ENCODE measurements around the gene SLC37A1.

Gene SLC37A1

DNA sequence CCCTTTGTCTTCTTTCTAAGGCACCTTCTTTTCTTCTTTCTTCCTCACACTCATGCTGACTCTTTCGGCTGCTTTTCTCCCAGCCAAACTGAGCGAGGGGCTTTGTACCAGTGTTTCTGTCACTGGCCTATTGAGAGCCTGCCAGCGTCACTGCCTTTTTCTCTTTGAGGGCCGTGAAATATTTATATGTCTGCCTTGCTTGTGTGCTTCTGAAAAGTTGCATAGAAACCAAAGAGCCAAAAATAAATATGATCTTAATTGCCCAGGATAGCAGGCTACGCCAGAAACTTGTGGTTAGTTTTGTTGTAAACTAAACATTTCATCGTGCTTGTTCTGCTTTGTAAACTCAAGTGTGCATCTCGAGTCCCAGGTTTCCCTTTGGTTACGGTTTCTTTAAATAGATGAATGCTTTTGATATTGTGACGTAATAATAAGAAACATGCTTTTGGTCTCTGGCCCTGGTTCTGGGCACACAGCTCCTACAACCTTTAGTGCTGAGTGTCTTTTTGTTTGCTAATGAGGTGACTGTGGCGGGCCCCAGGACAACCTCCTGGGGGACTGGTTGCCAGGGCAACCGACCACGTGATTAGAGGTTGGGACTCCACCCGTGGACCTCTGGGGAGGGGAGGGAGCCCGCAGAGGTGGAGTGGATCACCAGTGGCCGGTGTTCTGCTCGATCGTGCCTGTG is 10.8 kb downstream of the SLC37A1 start:
- TF ChIP-seq ZNF223 (tag by site-specific recombination; IDR thresholded peaks at IDR 0.05) = no peak
- no peak for TF ChIP-seq ZNF544 (tag by site-specific recombination; IDR thresholded peaks at IDR 0.05)
- TF ChIP-seq ZBTB21 (tag by site-specific recombination; IDR thresholded peaks at IDR 0.05) = peak; percentile 80
- no peak for TF ChIP-seq MYNN (tag by site-specific recombination; IDR thresholded peaks at IDR 0.05; ENCODE audit: borderline replicate concordance)
- peak; percentile 60; the same call in 1 of the 2 replicates for TF ChIP-seq GLIS1 (tag by site-specific recombination; IDR thresholded peaks at IDR 0.05)
- TF ChIP-seq WT1 (tag by site-specific recombination; IDR thresholded peaks at IDR 0.05) = no peak
- TF ChIP-seq, protein P1, sequence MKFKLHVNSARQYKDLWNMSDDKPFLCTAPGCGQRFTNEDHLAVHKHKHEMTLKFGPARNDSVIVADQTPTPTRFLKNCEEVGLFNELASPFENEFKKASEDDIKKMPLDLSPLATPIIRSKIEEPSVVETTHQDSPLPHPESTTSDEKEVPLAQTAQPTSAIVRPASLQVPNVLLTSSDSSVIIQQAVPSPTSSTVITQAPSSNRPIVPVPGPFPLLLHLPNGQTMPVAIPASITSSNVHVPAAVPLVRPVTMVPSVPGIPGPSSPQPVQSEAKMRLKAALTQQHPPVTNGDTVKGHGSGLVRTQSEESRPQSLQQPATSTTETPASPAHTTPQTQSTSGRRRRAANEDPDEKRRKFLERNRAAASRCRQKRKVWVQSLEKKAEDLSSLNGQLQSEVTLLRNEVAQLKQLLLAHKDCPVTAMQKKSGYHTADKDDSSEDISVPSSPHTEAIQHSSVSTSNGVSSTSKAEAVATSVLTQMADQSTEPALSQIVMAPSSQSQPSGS (tag by site-specific recombination; IDR thresholded peaks at IDR 0.05; ENCODE audit: low read depth) = peak; percentile 91
- TF ChIP-seq HOXA7 (CRISPR knock-in tag; IDR thresholded peaks at IDR 0.05; ENCODE audit: borderline replicate concordance) = no peak
- TF ChIP-seq ZNF629 (tag by site-specific recombination; IDR thresholded peaks at IDR 0.05) = peak; percentile 84
- no peak for TF ChIP-seq ZNF391 (tag by site-specific recombination; IDR thresholded peaks at IDR 0.05; ENCODE audit: borderline replicate concordance, low read depth)
- TF ChIP-seq, protein P2, sequence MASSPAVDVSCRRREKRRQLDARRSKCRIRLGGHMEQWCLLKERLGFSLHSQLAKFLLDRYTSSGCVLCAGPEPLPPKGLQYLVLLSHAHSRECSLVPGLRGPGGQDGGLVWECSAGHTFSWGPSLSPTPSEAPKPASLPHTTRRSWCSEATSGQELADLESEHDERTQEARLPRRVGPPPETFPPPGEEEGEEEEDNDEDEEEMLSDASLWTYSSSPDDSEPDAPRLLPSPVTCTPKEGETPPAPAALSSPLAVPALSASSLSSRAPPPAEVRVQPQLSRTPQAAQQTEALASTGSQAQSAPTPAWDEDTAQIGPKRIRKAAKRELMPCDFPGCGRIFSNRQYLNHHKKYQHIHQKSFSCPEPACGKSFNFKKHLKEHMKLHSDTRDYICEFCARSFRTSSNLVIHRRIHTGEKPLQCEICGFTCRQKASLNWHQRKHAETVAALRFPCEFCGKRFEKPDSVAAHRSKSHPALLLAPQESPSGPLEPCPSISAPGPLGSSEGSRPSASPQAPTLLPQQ (tag by site-specific recombination; IDR thresholded peaks at IDR 0.05) = peak; percentile 90
- TF ChIP-seq ZIC2 (tag by site-specific recombination; IDR thresholded peaks at IDR 0.05) = peak; percentile 20; the same call in 1 of the 2 replicates
- no peak for TF ChIP-seq ZNF792 (tag by site-specific recombination; IDR thresholded peaks at IDR 0.05)
- TF ChIP-seq FEZF1 (tag by site-specific recombination; IDR thresholded peaks at IDR 0.05) = peak; percentile 70
- ChIA-PET POLR2A (no interaction called here), CTCF (interaction anchor here (0.6 kb wide), 2 partner anchors 257 to 912 kb away, joined by 3 read pairs; no protein-coding TSS in a partner anchor)
- Histone ChIP-seq H3K4me3 (ENCODE audit: low read depth, low read length) (no peak overlapping the region), H3K9me3 (ENCODE audit: control insufficient read depth, insufficient read depth, low read depth, low read length) (no peaks in the 10 kb centered on the region), H3K36me3 (ENCODE audit: control insufficient read depth in 2 of 2, insufficient read depth in 1 of 2, low read length in 2 of 2) (peaks cover 0 to 8% of the 10 kb centered on the region in 2 experiments; a peak in 1 of 3 replicates), H3K27ac (ENCODE audit: extremely low read depth, low read depth, low read length) (peak overlapping the region; percentile 44; the same call in 1 of the 2 replicates), H3K4me1 (ENCODE audit: control insufficient read depth, insufficient read depth, low read length) (peaks cover 6% of the 10 kb centered on the region)

GRCh38 chr21:42525029-42525581 is 11.5 kb downstream of the SLC37A1 start:
- H3K27ac ChIP-seq (ENCODE audit: extremely low read depth, low read depth, low read length) = no peak overlapping the region
- no peak overlapping the region for H3K4me3 ChIP-seq (ENCODE audit: low read depth, low read length)
- no peaks in the 10 kb centered on the region for H3K9me3 ChIP-seq (ENCODE audit: control insufficient read depth, insufficient read depth, low read depth, low read length)
- peaks cover 6% of the 10 kb centered on the region for H3K4me1 ChIP-seq (ENCODE audit: control insufficient read depth, insufficient read depth, low read length)
- H3K36me3 ChIP-seq (ENCODE audit: control insufficient read depth in 2 of 2, insufficient read depth in 1 of 2, low read length in 2 of 2) = peaks cover 0 to 3% of the 10 kb centered on the region in 2 experiments; a peak in 1 of 3 replicates
- POLR2A ChIA-PET = interaction anchor here (0.6 kb wide), 1 partner anchor 1213 kb away, joined by 3 read pairs; no protein-coding TSS in a partner anchor
- CTCF ChIA-PET = interaction anchor here (1.2 kb wide), 1 partner anchor 14 kb away, joined by 3 read pairs; no protein-coding TSS in a partner anchor
- TF ChIP-seq GLIS1 (tag by site-specific recombination; IDR thresholded peaks at IDR 0.05) (no peak), ZNF548 (tag by site-specific recombination; IDR thresholded peaks at IDR 0.05) (no peak), GFI1B (tag by site-specific recombination; IDR thresholded peaks at IDR 0.05) (no peak), SCRT2 (tag by site-specific recombination; IDR thresholded peaks at IDR 0.05) (no peak), ZNF501 (tag by site-specific recombination; IDR thresholded peaks at IDR 0.05) (no peak), ZNF311 (tag by site-specific recombination; IDR thresholded peaks at IDR 0.05; ENCODE audit: borderline replicate concordance) (no peak), PRDM4 (tag by site-specific recombination; IDR thresholded peaks at IDR 0.05) (no peak), ZNF2 (tag by site-specific recombination; IDR thresholded peaks at IDR 0.05) (no peak), ZNF366 (tag by site-specific recombination; conservative IDR thresholded peaks at IDR 0.05) (no peak), ZSCAN16 (tag by site-specific recombination; IDR thresholded peaks at IDR 0.05) (no peak), ZNF239 (tag by site-specific recombination; IDR thresholded peaks at IDR 0.05) (no peak), ZNF248 (tag by site-specific recombination; IDR thresholded peaks at IDR 0.05) (no peak)
- TF ChIP-seq, protein P2 (tag by site-specific recombination; IDR thresholded peaks at IDR 0.05) = no peak
- TF ChIP-seq, protein P3, sequence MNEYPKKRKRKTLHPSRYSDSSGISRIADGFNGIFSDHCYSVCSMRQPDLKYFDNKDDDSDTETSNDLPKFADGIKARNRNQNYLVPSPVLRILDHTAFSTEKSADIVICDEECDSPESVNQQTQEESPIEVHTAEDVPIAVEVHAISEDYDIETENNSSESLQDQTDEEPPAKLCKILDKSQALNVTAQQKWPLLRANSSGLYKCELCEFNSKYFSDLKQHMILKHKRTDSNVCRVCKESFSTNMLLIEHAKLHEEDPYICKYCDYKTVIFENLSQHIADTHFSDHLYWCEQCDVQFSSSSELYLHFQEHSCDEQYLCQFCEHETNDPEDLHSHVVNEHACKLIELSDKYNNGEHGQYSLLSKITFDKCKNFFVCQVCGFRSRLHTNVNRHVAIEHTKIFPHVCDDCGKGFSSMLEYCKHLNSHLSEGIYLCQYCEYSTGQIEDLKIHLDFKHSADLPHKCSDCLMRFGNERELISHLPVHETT (tag by site-specific recombination; IDR thresholded peaks at IDR 0.05) = no peak
